HepG2 (cell line): ENCODE data around the gene DNAAF8. TPM values are rescaled to one million over a fixed set of nuclear protein-coding genes. Genes with fewer than 3 reads are reported as not detected.
A peak's percentile ranks its signal among the peaks of the same experiment; 100 is the strongest.

Experiments
- GFI1 ChIP-seq: sonication (generic); formaldehyde crosslinking; IDR thresholded peaks from 2 replicates; pipeline ENCODE4 v1.5.0; 2020; ENCODE audit warnings: missing genetic modification reagents, mild to moderate bottlenecking, borderline replicate concordance
- KMT2B ChIP-seq: IDR thresholded peaks from 2 replicates; pipeline ENCODE4 v1.6.1; 2016; ENCODE audit warnings: missing genetic modification reagents, missing compliant biosample characterization
- MBD4 ChIP-seq: IDR thresholded peaks from 2 replicates; pipeline ENCODE4 v1.6.1; 2012; ENCODE audit warnings: low read length, inconsistent platforms, borderline replicate concordance
- NBN ChIP-seq: fragments of 450-650 bp; conservative IDR thresholded peaks from 2 replicates; pipeline ENCODE4 v1.6.1; 2017
- NFIC ChIP-seq: IDR thresholded peaks from 2 replicates; pipeline ENCODE4 v1.6.1; 2012; ENCODE audit warnings: mild to moderate bottlenecking, low read length, inconsistent platforms
- PTBP1 ChIP-seq: fragments of 200-400 bp; formaldehyde crosslinking; IDR thresholded peaks from 2 replicates; pipeline ENCODE4 v1.6.1; 2018; ENCODE audit warnings: low read length, low read depth; ENCODE audit not compliant: poor library complexity, severe bottlenecking
- YY1 ChIP-seq: IDR thresholded peaks from 2 replicates; pipeline ENCODE4 v1.6.1; 2011; ENCODE audit warnings: low read length, low read depth, moderate library complexity, mild to moderate bottlenecking; ENCODE audit not compliant: insufficient read depth, insufficient replicate concordance
- ZFP1 ChIP-seq: IDR thresholded peaks from 2 replicates; pipeline ENCODE4 v1.6.1; 2016
- ZNF44 ChIP-seq: sonication (generic); formaldehyde crosslinking; IDR thresholded peaks from 2 replicates; pipeline ENCODE4 v1.5.1; 2020; ENCODE audit warnings: mild to moderate bottlenecking, missing genetic modification reagents
- ZNF530 ChIP-seq: sonication (generic); formaldehyde crosslinking; IDR thresholded peaks from 2 replicates; pipeline ENCODE4 v1.5.0; 2020; ENCODE audit warnings: low read depth, mild to moderate bottlenecking, missing genetic modification reagents
- polyA plus RNA-seq, 8 experiments: library from polyadenylated mRNA; depleted of rRNA in 3 of 8; stranded (reverse) in 7 of 8; unstranded in 1 of 8; fragments of >200 nt; fragmentation: Illumina TruSeq in 4 of 8; extraction: Trizol in 4 of 8; gene quantifications; 2 replicates each; pipeline versions ENCODE4 v1.2.1 to v1.2.3, GENCODE V29; 2011 to 2016; ENCODE audit warnings: low read depth in 4 of 8, missing spikeins in 1 of 8, mixed read lengths in 1 of 8; ENCODE audit not compliant: insufficient read depth in 1 of 8
- total RNA-seq, 5 experiments: library from RNA; depleted of rRNA; stranded (reverse); fragments of >200 nt; fragmentation: Illumina TruSeq; extraction: Trizol; gene quantifications; 2 replicates each; pipeline ENCODE4 v1.2.3, GENCODE V29; 2016; ENCODE audit warnings: low read depth in 1 of 5
- TF ChIP-seq, protein P1 (sequence below): sonication (generic); formaldehyde crosslinking; IDR thresholded peaks from 2 replicates; pipeline ENCODE4 v1.5.0; 2020; ENCODE audit warnings: mild to moderate bottlenecking, missing genetic modification reagents
- TF ChIP-seq, protein P2 (sequence below): sonication (generic); formaldehyde crosslinking; IDR thresholded peaks from 2 replicates; pipeline ENCODE4 v1.8.1; 2023; ENCODE audit warnings: mild to moderate bottlenecking, moderate library complexity, missing genetic modification reagents
- TF ChIP-seq, protein P3 (sequence below): sonication (generic); formaldehyde crosslinking; IDR thresholded peaks from 2 replicates; pipeline ENCODE4 v1.5.1; 2020; ENCODE audit warnings: missing genetic modification reagents, mild to moderate bottlenecking, borderline replicate concordance
- TF ChIP-seq, protein P4 (sequence below): sonication (generic); formaldehyde crosslinking; conservative IDR thresholded peaks from 2 replicates; pipeline ENCODE4 v1.8.0; 2022; ENCODE audit warnings: missing genetic modification reagents
- TF ChIP-seq, protein P5 (sequence below): sonication (generic); formaldehyde crosslinking; IDR thresholded peaks from 2 replicates; pipeline ENCODE4 v1.4.0; 2020; ENCODE audit warnings: missing genetic modification reagents, borderline replicate concordance
- TF ChIP-seq, protein P6 (sequence below): sonication (generic); formaldehyde crosslinking; IDR thresholded peaks from 2 replicates; pipeline ENCODE4 v1.5.0; 2020; ENCODE audit warnings: missing genetic modification reagents
- TF ChIP-seq, protein P7 (sequence below): sonication (generic); formaldehyde crosslinking; IDR thresholded peaks from 2 replicates; pipeline ENCODE4 v1.4.0; 2020; ENCODE audit warnings: missing genetic modification reagents

Gene DNAAF8
- total and polyA plus RNA-seq, 2 of the 13 experiments (the other 11 are each of a cell fraction or from before 2014, with no cell fraction given): 0.44 TPM; not detected in 1

DNA sequence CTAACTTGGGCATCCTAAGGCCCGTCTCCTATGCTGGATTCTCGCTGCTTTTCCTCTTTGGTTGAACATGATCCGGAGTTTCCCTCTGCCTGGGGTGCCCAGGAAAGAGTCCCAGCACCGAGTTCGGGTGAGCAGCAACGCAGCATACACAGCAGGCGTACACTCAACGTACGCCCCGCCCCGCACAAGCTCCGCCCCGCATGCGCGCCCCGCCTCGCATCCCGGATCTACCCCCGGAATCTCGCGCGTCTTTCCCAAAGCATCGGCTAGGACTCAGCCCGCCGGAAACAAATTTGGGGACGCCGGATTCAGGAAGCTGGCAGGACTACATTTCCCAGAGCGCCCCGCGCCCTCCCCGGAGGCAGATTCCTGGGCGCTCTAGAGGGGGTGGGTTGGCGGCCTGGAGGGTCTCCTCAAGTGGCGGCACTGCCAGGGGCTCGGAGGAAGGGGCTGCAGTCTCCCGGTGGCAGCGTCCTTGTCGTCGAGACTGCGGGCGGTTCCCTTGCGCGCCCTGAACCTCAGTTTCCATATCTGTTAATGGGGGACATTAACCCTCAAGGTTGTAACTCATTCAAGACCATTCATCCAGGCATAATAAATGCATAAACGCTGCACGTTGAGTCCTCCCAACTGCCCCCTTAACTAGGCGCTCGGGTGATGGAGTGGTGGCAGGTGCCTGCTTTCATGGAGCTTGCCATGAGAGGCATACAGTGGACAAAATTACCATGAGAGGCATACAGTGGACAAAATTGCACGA lies 34.4 kb downstream of the DNAAF8 start (continued):
- TF ChIP-seq, protein P1, sequence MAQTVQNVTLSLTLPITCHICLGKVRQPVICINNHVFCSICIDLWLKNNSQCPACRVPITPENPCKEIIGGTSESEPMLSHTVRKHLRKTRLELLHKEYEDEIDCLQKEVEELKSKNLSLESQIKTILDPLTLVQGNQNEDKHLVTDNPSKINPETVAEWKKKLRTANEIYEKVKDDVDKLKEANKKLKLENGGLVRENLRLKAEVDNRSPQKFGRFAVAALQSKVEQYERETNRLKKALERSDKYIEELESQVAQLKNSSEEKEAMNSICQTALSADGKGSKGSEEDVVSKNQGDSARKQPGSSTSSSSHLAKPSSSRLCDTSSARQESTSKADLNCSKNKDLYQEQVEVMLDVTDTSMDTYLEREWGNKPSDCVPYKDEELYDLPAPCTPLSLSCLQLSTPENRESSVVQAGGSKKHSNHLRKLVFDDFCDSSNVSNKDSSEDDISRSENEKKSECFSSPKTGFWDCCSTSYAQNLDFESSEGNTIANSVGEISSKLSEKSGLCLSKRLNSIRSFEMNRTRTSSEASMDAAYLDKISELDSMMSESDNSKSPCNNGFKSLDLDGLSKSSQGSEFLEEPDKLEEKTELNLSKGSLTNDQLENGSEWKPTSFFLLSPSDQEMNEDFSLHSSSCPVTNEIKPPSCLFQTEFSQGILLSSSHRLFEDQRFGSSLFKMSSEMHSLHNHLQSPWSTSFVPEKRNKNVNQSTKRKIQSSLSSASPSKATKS (CRISPR knock-in tag): no peak
- TF ChIP-seq YY1: peak; percentile 56
- TF ChIP-seq ZFP1 (CRISPR knock-in tag): no peak
- TF ChIP-seq, protein P2, sequence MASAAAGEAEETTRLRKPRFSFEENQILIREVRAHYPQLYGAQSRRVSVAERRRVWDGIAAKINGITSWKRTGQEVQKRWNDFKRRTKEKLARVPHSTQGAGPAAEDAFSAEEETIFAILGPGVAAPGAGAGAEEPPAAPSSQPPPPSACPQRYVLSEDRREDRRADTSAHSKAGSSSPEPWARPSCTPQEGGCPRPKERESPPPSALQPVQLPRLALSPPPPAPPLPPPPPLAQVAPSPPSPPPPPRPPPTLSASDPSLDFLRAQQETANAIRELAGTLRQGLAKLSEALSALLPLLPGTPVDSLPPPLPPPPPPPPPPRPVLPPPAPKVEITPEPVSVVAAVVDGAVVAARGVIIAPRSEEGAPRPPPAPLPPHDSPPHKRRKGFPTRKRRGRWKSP (CRISPR knock-in tag): peak; percentile 47; the same call in 1 of the 2 replicates
- no peak for TF ChIP-seq GFI1 (CRISPR knock-in tag)
- no peak for TF ChIP-seq ZNF530 (CRISPR knock-in tag)
- TF ChIP-seq, protein P3, sequence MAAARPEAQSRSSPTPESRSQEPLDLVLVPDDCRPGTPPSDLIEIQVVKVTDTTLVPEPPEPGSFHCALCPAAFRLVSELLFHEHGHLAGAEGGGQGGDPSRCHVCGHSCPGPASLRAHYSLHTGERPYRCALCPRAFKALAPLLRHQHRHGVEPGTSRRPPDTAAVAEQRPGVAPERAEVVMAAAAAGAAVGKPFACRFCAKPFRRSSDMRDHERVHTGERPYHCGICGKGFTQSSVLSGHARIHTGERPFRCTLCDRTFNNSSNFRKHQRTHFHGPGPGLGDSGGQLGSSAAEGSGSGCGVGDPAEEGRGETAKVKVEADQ: no peak
- TF ChIP-seq NFIC: no peak
- no peak for TF ChIP-seq NBN
- TF ChIP-seq, protein P4, sequence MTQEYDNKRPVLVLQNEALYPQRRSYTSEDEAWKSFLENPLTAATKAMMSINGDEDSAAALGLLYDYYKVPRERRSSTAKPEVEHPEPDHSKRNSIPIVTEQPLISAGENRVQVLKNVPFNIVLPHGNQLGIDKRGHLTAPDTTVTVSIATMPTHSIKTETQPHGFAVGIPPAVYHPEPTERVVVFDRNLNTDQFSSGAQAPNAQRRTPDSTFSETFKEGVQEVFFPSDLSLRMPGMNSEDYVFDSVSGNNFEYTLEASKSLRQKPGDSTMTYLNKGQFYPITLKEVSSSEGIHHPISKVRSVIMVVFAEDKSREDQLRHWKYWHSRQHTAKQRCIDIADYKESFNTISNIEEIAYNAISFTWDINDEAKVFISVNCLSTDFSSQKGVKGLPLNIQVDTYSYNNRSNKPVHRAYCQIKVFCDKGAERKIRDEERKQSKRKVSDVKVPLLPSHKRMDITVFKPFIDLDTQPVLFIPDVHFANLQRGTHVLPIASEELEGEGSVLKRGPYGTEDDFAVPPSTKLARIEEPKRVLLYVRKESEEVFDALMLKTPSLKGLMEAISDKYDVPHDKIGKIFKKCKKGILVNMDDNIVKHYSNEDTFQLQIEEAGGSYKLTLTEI (CRISPR knock-in tag): no peak
- TF ChIP-seq, protein P5, sequence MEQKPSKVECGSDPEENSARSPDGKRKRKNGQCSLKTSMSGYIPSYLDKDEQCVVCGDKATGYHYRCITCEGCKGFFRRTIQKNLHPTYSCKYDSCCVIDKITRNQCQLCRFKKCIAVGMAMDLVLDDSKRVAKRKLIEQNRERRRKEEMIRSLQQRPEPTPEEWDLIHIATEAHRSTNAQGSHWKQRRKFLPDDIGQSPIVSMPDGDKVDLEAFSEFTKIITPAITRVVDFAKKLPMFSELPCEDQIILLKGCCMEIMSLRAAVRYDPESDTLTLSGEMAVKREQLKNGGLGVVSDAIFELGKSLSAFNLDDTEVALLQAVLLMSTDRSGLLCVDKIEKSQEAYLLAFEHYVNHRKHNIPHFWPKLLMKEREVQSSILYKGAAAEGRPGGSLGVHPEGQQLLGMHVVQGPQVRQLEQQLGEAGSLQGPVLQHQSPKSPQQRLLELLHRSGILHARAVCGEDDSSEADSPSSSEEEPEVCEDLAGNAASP: no peak
- TF ChIP-seq, protein P6, sequence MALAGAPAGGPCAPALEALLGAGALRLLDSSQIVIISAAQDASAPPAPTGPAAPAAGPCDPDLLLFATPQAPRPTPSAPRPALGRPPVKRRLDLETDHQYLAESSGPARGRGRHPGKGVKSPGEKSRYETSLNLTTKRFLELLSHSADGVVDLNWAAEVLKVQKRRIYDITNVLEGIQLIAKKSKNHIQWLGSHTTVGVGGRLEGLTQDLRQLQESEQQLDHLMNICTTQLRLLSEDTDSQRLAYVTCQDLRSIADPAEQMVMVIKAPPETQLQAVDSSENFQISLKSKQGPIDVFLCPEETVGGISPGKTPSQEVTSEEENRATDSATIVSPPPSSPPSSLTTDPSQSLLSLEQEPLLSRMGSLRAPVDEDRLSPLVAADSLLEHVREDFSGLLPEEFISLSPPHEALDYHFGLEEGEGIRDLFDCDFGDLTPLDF (CRISPR knock-in tag): peak; percentile 85; the same call in 1 of the 2 replicates
- TF ChIP-seq KMT2B (CRISPR knock-in tag): peak; percentile 68
- TF ChIP-seq PTBP1: peak; percentile 90
- TF ChIP-seq MBD4: no peak
- TF ChIP-seq ZNF44 (CRISPR knock-in tag): no peak
- TF ChIP-seq, protein P7, sequence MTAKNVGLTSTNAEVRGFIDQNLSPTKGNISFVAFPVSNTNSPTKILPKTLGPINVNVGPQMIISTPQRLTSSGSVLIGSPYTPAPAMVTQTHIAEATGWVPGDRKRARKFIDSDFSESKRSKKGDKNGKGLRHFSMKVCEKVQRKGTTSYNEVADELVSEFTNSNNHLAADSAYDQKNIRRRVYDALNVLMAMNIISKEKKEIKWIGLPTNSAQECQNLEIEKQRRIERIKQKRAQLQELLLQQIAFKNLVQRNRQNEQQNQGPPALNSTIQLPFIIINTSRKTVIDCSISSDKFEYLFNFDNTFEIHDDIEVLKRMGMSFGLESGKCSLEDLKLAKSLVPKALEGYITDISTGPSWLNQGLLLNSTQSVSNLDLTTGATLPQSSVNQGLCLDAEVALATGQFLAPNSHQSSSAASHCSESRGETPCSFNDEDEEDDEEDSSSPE: peak; percentile 84
